Calu3 (cell line): ENCODE results near the gene ARHGAP29. TPM values are rescaled to one million over a fixed set of nuclear protein-coding genes. Genes with fewer than 3 reads are reported as not detected.

Experiments used
- BruUV-seq: library from RNA; stranded (reverse); fragments of 400-500 nt; replicated peaks from 2 replicates; lab custom pipeline; 2021; lab: Mats Ljungman, UMichigan
- CTCF ChIA-PET: fragments of 300-600 bp; sonication (Branson Sonifier 250); formaldehyde crosslinking; loops from one replicate; lab custom pipeline; 2022; ENCODE audit warnings: antibody characterized with exemption; lab: Charles Lee
- DNase-seq: peaks from one replicate; pipeline ENCODE4 v3.0.0; 2022
- H3K27ac Mint-ChIP-seq: one replicate; pipeline ENCODE4 v1.8.0; 2022; ENCODE audit warnings: mixed read lengths; ENCODE audit not compliant: unreplicated experiment
- H3K27me3 Mint-ChIP-seq: one replicate; pipeline ENCODE4 v1.8.0; 2022; ENCODE audit warnings: mixed read lengths; ENCODE audit not compliant: unreplicated experiment
- H3K36me3 Mint-ChIP-seq: one replicate; pipeline ENCODE4 v1.8.0; 2022; ENCODE audit warnings: mild to moderate bottlenecking, moderate library complexity, mixed read lengths; ENCODE audit not compliant: insufficient read depth, unreplicated experiment
- H3K4me1 Mint-ChIP-seq: one replicate; pipeline ENCODE4 v1.8.0; 2022; ENCODE audit warnings: mild to moderate bottlenecking, low read depth, mixed read lengths; ENCODE audit not compliant: unreplicated experiment
- H3K4me3 Mint-ChIP-seq: one replicate; pipeline ENCODE4 v1.8.0; 2022; ENCODE audit warnings: mild to moderate bottlenecking, low read depth, moderate library complexity, mixed read lengths; ENCODE audit not compliant: unreplicated experiment
- H3K9me3 Mint-ChIP-seq: one replicate; pipeline ENCODE4 v1.8.0; 2022; ENCODE audit warnings: low read depth, mixed read lengths; ENCODE audit not compliant: unreplicated experiment
- CTCF ChIP-seq: fragments of 200-600 bp; IDR thresholded peaks from one replicate; pipeline ENCODE4 v1.8.0; 2022; ENCODE audit warnings: antibody characterized with exemption; ENCODE audit not compliant: unreplicated experiment
- intact Hi-C: fragments of 100-400 bp; cut with micrococcal nuclease; formaldehyde crosslinking; loops from one replicate; pipeline ENCODE4 v1.10.0; 2022; ENCODE audit not compliant: unreplicated experiment
- total RNA-seq: library from RNA; stranded (reverse); gene quantifications from 2 replicates; pipeline ENCODE4 v1.2.3, GENCODE V29; 2022

Gene ARHGAP29
- total RNA-seq, 1 experiment from 2014 or later = 57.9 TPM

DNA sequence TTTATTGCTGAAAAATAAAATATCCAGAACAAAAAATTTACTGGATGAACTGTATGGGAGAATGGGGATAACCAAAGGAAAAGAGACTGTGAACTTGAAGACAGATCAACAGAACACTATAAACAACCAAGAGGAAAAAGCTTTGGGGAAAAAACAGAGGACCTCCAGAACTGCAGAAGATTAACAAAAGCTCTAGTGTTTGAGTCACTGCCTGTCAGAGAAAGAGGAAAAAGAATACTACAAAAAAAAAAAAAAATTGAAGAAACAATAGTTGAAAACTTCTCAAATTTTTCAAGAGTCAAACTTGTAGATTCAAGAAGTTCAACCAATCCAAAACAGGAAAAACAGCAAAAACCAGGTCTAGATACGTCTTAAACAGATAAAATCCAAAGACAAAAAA is 44.3 kb downstream of the ARHGAP29 start:
- H3K4me1 Mint-ChIP-seq = peaks cover 20% of the 10 kb centered on the region
- H3K36me3 Mint-ChIP-seq = peaks cover 33% of the 10 kb centered on the region
- CTCF ChIA-PET = no interaction called here
- H3K27me3 Mint-ChIP-seq = no peaks in the 10 kb centered on the region
- no peak overlapping the region for H3K4me3 Mint-ChIP-seq
- H3K27ac Mint-ChIP-seq = no peak overlapping the region
- BruUV-seq = no TSS peak
- intact Hi-C loops = loop anchor here (5.0 kb wide), 1 partner anchor 34 kb away; no protein-coding TSS in a partner anchor
- DNase-seq = no peak
- H3K9me3 Mint-ChIP-seq = no peaks in the 10 kb centered on the region
- TF ChIP-seq CTCF = no peak

DNA sequence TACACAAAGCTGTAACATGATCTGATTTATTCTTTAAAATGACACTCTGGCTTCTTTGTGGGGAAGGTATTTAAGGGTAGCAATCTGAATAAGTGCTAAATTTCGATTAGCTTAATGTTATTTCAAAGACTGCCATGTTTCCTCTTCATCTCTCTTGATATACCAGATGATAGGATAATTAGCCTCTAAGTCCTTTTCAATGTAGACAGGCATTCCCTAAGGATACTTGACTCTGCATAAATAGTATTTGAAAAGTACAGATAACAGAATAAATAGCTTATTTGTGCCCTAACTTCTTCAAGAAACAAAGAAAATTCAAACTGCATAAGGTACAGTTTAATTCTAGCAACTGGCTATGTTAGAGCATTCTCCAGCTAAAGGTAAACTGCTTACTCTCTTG is 46.2 kb downstream of the ARHGAP29 start:
- intact Hi-C loops = loop anchor here (5.0 kb wide), 1 partner anchor 36 kb away; no protein-coding TSS in a partner anchor
- no peak for TF ChIP-seq CTCF
- no peak for DNase-seq
- H3K27ac Mint-ChIP-seq = no peak overlapping the region
- H3K4me1 Mint-ChIP-seq = peaks cover 20% of the 10 kb centered on the region
- H3K27me3 Mint-ChIP-seq = no peaks in the 10 kb centered on the region
- BruUV-seq = no TSS peak
- peaks cover 27% of the 10 kb centered on the region for H3K36me3 Mint-ChIP-seq
- H3K4me3 Mint-ChIP-seq = no peak overlapping the region
- H3K9me3 Mint-ChIP-seq = no peaks in the 10 kb centered on the region
- CTCF ChIA-PET = interaction anchor here (1.0 to 1.1 kb wide), 2 partner anchors 46 to 139 kb away, joined by 3 to 5 read pairs; partner anchors contain the start of gene ARHGAP29

DNA sequence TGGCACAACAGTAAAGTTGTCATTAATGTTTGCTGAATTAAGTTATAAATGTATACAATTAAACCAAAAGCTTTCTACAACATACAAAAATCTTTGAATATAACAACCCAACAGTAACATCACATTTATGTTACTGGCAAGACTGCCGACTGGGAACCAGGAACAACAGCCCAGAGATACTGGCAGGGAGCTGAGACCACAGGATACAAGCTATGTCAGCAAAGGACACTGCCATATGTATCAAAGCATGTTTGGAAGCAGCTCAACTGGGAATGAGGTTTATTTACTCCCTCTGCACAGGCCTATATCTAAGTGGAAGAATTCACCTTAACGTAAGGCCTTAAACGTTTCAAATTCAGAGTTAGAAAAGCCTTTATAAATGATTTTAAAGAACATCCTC is 50.4 kb downstream of the ARHGAP29 start:
- intact Hi-C loops = no loop called here
- Mint-ChIP-seq H3K27me3 (no peaks in the 10 kb centered on the region), H3K4me3 (no peak overlapping the region), H3K9me3 (no peaks in the 10 kb centered on the region), H3K36me3 (peaks cover 46% of the 10 kb centered on the region), H3K27ac (no peak overlapping the region), H3K4me1 (peaks cover 9% of the 10 kb centered on the region)
- TF ChIP-seq CTCF = no peak
- BruUV-seq = no TSS peak
- CTCF ChIA-PET = interaction anchor here (1.1 kb wide), 1 partner anchor 277 kb away, joined by 3 read pairs; no protein-coding TSS in a partner anchor
- no peak for DNase-seq

- H3K36me3 Mint-ChIP-seq = peaks cover 67% of the 10 kb centered on the region
- no peak overlapping the region for H3K4me3 Mint-ChIP-seq
- no peaks in the 10 kb centered on the region for H3K9me3 Mint-ChIP-seq
- H3K27me3 Mint-ChIP-seq = no peaks in the 10 kb centered on the region
- intact Hi-C loops = no loop called here
- TF ChIP-seq CTCF = no peak
- CTCF ChIA-PET = no interaction called here
- no peaks in the 10 kb centered on the region for H3K4me1 Mint-ChIP-seq
- no peak for DNase-seq
- BruUV-seq = no TSS peak
- H3K27ac Mint-ChIP-seq = no peak overlapping the region
Measured at GRCh38 chr1:94183197-94183815, 54.1 kb downstream of the ARHGAP29 start.
